ENCODE measurements around the gene POLQ.
A peak's percentile ranks its signal among the peaks of the same experiment; 100 is the strongest.
"Not testable (repeated sequence)": the region's sequence is repeated elsewhere in the genome, so short reads cannot be mapped to it uniquely, and the experiment has no call there.

POLQ gene

GRCh38 chr3:121545574-121546455 is at the start of gene POLQ:
Gene POLQ (minus strand): TSS chr3:121545988. CDS start chr3:121545877, 111 bp downstream.
- peak; percentile 97 for DNase-seq

- DNase-seq: no peak
These were observed 49.1 kb upstream of the POLQ start for GRCh38 chr3:121594850-121595249.

GRCh38 chr3:121593806-121594205 is 48.0 kb upstream of the POLQ start:
- not testable (repeated sequence) for DNase-seq

GRCh38 chr3:121592856-121593702 is 47.3 kb upstream of the POLQ start, which contains the start of gene FBXO40:
Gene FBXO40 (plus strand): TSS chr3:121593379. CDS start chr3:121620576, 27,197 bp downstream.
- no peak for DNase-seq

- no peak for DNase-seq
These were observed 38.6 kb upstream of the POLQ start for GRCh38 chr3:121584418-121584817.

- no peak for DNase-seq
These were observed 35.9 kb upstream of the POLQ start for GRCh38 chr3:121581691-121582090.

GRCh38 chr3:121574449-121574848 is 28.7 kb upstream of the POLQ start:
- peak; percentile 82 for DNase-seq

- no peak for DNase-seq
These were observed 21.9 kb upstream of the POLQ start, which contains the start of gene ARGFX for GRCh38 chr3:121567649-121568048. Gene ARGFX (plus strand): TSS chr3:121567949. CDS start chr3:121570714, 2,765 bp downstream.

- DNase-seq: no peak
These were observed 21.0 kb upstream of the POLQ start for GRCh38 chr3:121566773-121567172.

GRCh38 chr3:121562148-121562547 is 16.4 kb upstream of the POLQ start:
- DNase-seq: no peak

- DNase-seq: no peak
These were observed 11.7 kb upstream of the POLQ start for GRCh38 chr3:121557426-121557934.

- DNase-seq: peak; percentile 49
These were observed 7.0 kb upstream of the POLQ start for GRCh38 chr3:121552797-121553196.

GRCh38 chr3:121552379-121552778 is 6.6 kb upstream of the POLQ start:
- DNase-seq: peak; percentile 54

GRCh38 chr3:121545049-121545573 is 677 bp downstream of the POLQ start:
- peak; percentile 61 for DNase-seq

- no peak for DNase-seq
These were observed 2.9 kb downstream of the POLQ start for GRCh38 chr3:121542924-121543323.

- no peak for DNase-seq
These were observed 14.5 kb downstream of the POLQ start for GRCh38 chr3:121531269-121531668.

GRCh38 chr3:121529308-121529707 is 16.5 kb downstream of the POLQ start:
- no peak for DNase-seq

- DNase-seq: no peak
These were observed 25.3 kb downstream of the POLQ start for GRCh38 chr3:121520510-121520909.

- no peak for DNase-seq
These were observed 27.7 kb downstream of the POLQ start for GRCh38 chr3:121517953-121518655.

- DNase-seq: no peak
These were observed 29.9 kb downstream of the POLQ start for GRCh38 chr3:121515862-121516261.

GRCh38 chr3:121515313-121515712 is 30.5 kb downstream of the POLQ start:
- no peak for DNase-seq

GRCh38 chr3:121514496-121514895 is 31.3 kb downstream of the POLQ start:
- DNase-seq: no peak

All from OCI-M1 (cell line).